ENCODE results near the gene ZBTB44.
A peak's percentile ranks its signal among the peaks of the same experiment; 100 is the strongest.
"Not testable (repeated sequence)": the region's sequence is repeated elsewhere in the genome, so short reads cannot be mapped to it uniquely, and the experiment has no call there.

The ZBTB44 gene

DNA sequence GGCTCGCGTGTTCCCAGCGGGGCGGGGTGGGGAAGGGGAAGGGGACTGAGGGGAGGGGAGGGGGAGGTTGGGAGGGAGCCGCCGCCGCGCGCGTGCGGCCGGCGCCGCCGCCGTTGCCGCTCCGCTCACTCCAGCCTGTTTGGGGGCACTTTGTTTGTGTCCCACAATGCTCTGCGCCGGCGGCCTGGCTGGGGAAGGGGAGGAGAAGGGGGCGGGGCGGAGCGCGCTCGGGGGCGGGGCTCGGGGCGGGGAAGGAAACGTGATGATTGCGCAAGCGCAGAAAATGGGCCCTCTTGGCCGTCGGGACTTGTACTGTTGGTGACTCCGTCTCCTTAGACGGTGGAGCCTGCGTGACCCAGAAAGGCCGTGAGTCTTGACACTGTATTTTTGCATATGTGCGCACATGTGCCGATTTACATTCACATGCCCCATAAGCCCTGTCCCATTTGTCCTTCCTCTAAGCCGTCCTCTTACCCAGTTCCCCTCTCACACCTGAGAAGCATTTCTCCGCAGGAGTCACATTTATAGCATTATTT lies at the start of gene ZBTB44:
TSS of gene ZBTB44 (minus strand) at position 168 of the 536 bp plus-strand sequence. CDS start 53,044 bp downstream, outside the sequence.
- DNase-seq (ENCODE audit: low read depth in 2 of 2), result peak; percentile 71 to 74

DNA sequence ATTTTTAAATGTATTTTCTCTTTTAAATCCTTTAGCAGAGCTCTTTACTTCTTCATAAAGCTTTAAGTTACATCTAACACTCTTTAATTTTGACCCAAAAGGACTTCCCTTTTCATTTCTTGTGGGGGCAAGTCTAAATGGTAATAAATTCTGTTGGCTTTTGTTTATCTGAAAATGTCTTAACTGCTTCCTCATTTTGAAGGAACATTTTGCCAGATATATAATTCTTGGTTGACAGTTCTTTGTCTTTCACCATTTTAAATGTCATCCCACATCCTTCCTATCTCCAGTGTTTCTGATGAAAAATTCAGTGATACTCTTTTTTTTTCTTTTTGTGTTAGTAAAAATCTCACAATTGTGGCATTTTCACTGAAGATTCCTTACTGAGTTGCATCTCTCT lies 44.7 kb upstream of the ZBTB44 start:
- no peak for DNase-seq (ENCODE audit: low read depth in 2 of 2)

DNA sequence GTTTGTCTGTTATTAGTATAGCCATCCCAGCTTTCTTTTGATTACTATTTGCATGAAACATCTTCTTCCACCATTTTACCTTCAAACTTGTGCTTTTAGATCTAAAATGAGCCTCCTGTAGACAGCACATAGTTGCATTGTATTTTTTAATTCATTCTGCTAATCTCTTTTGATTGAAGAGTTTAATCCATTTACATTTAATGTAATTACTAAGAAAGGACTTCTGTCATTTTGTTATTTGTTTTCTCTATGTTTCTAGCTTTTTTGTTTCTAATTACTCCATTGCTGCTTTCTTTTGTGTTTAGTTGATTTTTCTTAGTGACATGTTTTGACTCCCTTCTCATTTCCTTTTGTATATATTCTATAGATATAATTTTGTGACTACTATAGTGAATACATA lies 43.7 kb upstream of the ZBTB44 start:
- no peak for DNase-seq (ENCODE audit: low read depth in 2 of 2)

- no peak for DNase-seq (ENCODE audit: low read depth in 2 of 2)
Observed at GRCh38 chr11:130347261-130347660, 32.5 kb upstream of the ZBTB44 start.

DNA sequence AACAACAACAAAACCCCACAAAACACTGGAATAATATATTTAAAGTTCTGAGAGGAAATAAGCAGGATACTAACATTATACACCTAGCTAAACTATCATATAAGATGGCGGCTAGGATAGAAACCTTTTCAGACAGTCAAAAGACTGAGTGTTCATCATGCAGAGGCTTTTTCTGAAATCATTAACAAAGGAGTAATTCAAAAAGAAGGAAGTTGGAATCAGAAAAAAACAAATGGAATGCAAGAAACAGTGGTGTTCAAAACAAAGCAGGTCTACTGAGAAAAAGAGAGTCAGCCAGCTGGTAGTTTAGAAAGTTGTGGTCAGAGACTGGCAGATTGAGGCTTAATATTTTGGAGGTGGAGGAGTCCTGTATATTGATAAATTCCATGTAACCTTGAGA lies 30.1 kb upstream of the ZBTB44 start:
- no peak for DNase-seq (ENCODE audit: low read depth in 2 of 2)

DNA sequence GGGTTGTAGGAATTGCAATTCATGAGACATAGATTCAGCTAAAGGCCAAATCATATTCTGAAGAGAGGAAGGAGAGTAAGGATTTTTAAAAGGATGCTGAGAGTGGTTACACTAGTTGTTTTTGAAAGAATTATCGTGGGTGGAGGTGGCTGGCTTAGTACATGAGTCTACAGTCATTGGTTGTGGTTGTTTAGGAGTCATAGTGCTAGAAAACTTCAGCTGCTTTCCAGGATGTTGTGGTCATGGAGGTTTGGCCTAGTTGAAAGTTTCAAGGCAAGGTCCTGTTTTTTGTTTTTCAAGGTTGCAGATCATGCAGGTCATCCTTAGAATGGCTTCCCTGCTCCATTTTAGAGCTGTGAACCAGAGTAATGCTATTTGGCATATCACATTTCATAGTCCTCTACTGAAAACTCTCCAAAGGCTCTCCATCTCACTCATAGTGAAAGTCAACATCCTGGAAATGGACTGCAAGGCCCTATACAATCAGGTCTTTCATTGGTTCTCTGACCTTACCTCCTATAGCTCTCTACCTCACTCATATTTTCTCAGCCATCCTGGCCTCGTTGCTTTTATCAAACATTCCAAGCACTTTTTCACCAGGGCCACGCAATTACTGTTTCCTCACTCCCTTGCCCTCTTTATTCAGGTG lies 26.1 kb upstream of the ZBTB44 start:
- no peak for DNase-seq (ENCODE audit: low read depth in 2 of 2)

DNA sequence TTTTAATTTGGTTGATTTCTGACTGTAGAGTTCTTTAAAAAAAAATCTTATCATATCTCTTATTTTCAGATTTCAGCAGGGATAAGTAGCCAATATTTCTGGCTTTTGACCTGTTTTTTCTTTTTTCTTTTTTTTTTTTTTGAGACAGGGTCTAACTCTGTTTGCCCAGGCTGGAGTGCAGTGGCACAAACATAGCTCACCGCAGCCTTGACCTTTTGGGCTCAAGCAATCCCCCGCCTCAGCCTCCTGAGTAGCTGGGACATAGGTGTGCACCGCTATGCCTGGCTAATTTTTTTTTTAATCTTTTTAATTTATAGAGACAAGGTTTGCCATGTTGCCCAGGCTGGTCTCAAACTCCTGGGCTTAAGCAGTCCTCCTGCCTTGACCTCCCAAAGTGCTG lies 23.9 kb upstream of the ZBTB44 start:
- DNase-seq (ENCODE audit: low read depth in 2 of 2), result no peak

DNA sequence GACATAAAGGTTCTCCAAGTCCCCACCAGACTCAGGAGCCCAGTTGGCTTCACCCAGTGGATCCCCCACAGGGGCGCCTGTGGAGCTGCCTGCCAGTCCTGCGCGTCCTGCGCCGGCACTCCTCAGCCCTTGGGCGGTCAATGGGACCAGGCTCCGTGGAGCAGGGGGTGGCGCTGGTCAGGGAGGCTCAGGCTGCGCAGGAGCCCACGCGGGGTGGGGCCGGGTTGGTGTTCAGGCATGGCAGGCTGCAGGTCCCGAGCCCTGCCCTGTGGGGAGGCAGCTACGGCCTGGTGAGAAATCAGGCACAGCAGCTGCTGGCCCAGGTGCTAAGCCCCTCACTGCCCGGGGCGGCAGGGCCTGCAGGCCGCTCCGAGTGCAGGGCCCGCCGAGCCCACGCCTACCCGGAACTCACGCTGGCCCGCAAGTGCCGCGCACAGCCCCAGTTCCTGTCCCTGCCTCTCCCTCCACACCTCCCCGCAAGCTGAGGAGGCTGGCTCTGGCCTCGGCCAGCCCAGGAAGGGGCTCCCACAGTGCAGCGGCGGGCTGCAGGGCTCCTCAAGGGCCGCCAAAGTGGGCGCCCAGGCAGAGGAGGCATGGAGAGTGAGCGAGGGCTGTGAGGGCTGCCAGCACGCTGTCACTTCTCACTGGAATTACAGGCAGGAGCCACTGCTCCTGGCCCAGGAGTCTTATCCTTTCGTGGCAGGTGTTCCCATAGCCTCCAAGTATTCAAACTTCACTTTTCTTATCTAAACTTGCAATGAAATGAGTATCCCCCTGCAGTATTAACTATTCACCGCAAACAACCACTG lies 22.8 kb upstream of the ZBTB44 start:
- no peak for DNase-seq (ENCODE audit: low read depth in 2 of 2)

GRCh38 chr11:130331397-130331796 lies 16.7 kb upstream of the ZBTB44 start:
- DNase-seq (ENCODE audit: low read depth in 2 of 2), result not testable (repeated sequence)

DNA sequence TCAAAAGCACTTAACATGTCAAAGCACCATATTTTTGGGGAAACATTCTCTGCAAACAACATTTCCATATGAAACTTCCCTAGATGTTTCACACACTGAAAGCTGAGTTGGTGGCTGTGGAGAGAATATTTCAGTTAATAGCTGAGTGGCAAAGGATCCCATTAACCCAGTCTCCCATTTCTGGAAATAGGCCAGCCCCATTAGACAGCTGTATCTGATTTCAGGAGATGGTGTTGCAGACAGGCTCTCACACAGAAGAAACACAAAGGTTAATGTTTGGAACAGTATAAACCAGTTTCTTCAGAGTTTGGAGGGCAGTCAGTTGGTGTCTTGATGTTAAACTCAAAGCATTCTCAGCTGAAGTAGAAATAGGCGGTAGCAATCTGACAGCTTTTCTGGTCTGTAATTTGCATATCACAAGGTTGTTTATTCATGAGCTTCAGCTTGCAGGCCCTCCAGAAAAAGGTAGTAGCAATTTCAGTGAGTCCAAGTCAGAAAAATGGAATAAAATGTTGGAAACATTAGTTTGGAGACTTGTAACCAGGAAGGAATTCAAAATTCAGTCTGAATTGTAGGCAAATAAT lies 15.5 kb upstream of the ZBTB44 start:
- no peak for DNase-seq (ENCODE audit: low read depth in 2 of 2)

DNA sequence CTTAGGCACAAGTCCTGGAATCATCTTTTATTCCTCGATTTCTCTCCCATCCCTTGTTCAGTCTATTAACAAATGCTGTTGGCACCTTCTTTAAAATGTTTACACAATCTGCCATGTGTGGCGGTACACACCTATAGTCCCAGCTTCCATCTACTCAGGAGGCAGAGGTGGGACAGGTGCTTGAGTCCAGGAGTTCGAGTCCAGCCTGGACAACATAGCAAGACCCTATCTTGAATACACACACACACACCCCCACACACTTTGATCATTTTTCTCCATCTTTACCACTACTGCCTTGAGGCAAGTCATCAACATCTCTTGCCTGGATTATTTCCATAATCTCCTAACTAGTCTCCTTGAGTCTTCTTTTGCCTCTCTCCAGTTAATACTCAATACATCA lies 13.7 kb upstream of the ZBTB44 start:
- DNase-seq (ENCODE audit: low read depth in 2 of 2), result no peak

DNA sequence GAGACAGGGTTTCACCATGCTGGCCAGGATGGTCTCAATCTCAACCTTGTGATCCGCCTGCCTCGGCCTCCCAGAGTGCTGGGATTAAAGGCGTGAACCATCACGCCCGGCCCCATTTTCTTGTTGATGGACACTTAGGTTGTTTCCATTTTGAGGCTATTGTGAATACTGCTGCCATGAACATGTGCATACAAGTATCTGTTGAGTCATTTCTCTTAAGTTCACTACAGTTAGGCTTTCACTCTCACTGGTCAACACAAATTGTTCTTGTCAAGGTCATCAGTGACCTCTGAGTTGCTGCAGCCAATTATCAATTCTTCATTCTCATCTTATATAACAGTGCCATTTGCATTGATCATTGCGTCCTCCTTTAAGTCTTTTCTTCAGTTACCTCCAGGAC lies 13.0 kb upstream of the ZBTB44 start:
- DNase-seq (ENCODE audit: low read depth in 2 of 2), result no peak

- no peak for DNase-seq (ENCODE audit: low read depth in 2 of 2)
Observed at GRCh38 chr11:130325691-130326090, 11.0 kb upstream of the ZBTB44 start.

- peak; percentile 59 to 64 for DNase-seq (ENCODE audit: low read depth in 2 of 2)
Observed at GRCh38 chr11:130323452-130324450, 9.0 kb upstream of the ZBTB44 start.

- no peak for DNase-seq (ENCODE audit: low read depth in 2 of 2)
Observed at GRCh38 chr11:130322126-130322525, 7.4 kb upstream of the ZBTB44 start.

DNA sequence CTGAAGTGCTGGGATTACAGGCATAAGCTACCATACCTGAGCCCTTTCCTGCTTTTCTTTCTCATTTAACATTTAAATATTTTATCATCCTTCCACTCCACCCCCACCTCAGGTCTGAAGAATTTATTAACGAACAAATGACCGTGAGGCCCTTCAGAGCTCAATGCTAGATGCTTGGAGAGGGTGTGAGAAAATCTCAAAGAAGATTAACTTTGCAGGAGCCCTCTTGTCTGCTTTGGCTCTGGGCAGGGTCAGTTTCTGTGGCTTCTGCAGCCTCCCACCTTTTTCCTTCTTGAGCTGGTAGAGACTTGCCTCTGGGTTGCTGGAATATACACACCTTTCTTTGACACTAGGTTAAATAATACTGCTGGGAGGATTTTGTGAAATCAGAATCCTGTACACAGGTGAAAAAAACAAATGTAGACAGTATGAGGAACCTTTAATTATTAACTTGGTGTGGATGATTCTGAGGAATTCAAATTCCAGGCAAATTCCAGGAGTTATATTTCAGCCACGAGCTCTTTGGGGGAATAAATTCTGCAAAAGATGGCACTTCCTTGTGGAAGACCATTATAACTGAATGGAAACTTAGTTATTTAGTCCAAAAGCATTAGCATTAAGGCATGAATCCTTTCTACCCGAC lies 3.4 kb upstream of the ZBTB44 start:
- no peak for DNase-seq (ENCODE audit: low read depth in 2 of 2)

GRCh38 chr11:130315354-130315970 lies 745 bp upstream of the ZBTB44 start:
- DNase-seq (ENCODE audit: low read depth in 2 of 2), result no peak

- no peak for DNase-seq (ENCODE audit: low read depth in 2 of 2)
Observed at GRCh38 chr11:130314184-130314749, 450 bp downstream of the ZBTB44 start.

- no peak for DNase-seq (ENCODE audit: low read depth in 2 of 2)
Observed at GRCh38 chr11:130313383-130314183, 1.1 kb downstream of the ZBTB44 start.

All from fibroblast of skin of left biceps (primary cell).